Stimulated activated CD4-positive, alpha-beta T cell treated with anti-CD3 and anti-CD28 coated beads, Interleukin-4, amount 100 ng/mL, for 24 hours (primary cell): ENCODE data around the gene IKZF4.
A peak's percentile ranks its signal among the peaks of the same experiment; 100 is the strongest.
"Not testable (repeated sequence)": the region's sequence is repeated elsewhere in the genome, so short reads cannot be mapped to it uniquely, and the experiment has no call there.

Experiments
- DNase-seq: peaks from one replicate; pipeline ENCODE4 v3.0.0-alpha.2; 2020

The IKZF4 gene

GRCh38 chr12:56040963-56041551, 20.2 kb downstream of the IKZF4 start:
- no peak for DNase-seq

DNA sequence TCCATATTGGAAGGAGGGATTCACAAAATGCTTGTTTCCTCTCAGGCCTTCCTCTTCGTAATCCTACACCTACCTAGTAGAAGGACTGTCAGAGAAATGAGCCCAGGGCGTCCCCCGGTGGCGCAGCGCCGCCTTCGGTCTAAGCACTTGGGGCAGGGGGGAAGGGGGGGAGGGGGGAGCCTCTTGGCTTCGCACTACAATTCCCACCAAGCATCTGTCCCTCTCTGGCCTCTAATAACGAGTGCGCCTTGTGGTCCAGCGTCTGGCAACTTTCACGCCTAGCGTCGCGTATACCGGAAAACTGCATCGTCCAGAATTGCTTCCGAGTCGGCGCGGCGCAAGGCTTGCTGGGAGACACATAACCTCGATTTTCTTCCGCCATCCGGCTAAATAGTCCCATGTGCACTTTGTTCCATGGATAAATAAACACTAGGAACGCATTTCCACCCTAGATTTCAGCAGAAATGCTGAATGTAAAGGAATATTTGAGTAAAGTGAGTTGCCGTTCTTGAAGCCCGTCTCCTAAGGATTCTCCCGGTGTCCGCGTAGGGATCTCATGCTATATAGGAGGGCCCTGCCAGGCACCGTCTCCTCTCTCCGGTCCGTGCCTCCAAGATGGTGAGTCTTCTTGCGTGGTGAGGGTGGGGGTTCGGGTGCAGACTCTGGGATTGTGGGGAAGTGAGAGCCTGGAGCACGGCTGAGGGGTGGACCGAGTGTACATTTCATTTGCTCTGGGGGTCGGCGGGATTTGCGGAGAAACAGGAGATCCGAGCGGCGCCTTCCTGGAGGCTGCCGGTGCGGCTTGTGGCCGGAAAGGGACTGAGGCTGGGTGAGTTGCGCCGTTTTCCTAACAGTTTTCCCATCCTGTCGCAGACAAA, 20.9 kb downstream of the IKZF4 start, which contains the start of gene RPS26:
TSS of gene RPS26 (plus strand) at position 367 of the 878 bp plus-strand sequence. CDS start at position 616, 249 bp downstream.
- DNase-seq: peak; percentile 93

GRCh38 chr12:56042430-56042813, 21.6 kb downstream of the IKZF4 start:
- DNase-seq: not testable (repeated sequence)

DNA sequence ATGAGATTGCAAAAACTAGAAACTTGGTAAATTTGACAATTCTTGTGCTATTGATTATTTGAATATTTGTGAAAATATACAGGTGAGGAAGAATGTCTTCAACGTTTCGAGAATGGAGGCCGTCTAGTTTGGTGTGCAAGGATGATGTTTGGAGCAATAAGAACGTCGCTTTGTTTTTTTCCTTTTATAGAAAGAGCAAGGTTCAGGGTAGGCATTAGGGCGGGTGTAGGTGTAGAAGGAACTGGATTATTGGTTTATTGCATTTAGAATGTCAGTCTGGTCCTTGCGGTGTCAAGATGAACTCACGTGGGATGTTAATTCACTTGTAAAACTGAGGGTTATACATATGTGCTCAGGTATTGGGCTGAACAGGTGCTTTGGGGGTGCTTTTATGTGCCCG, 22.0 kb downstream of the IKZF4 start:
- no peak for DNase-seq

DNA sequence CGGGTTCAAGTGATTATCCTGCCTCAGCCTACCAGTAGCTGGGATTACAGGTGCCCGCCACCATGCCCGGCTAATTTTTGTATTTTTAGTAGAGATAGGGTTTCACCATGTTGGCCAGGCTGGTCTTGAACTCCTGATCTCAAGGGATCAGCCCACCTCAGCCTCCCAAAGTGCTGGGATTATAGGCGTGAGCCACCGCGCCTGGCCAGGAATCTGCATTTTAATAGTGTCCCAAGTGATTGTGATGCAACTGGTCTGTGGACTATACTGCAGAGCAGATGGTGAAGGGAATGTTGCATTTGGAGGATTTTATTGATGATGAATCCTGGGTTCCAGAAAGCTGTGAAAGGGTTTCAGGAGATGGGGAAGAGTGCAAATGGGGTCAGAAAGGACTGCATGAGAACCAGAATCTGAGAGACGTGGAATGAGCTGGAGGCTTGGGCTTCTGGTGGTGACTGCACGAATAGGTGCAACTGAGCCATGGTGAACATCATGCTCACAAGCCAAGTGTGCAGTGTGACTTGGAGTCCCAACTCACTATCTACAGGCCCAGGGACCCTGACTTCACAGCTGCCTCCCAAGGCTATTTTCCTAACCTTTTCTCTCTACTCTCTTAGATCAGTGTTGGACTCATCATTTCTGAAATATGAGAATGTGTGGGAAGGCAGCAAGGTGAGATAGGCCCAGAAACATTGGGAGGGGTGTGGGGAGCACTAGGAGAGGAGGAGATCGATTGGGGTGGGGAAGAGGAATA, 25.4 kb downstream of the IKZF4 start:
- DNase-seq: no peak

DNA sequence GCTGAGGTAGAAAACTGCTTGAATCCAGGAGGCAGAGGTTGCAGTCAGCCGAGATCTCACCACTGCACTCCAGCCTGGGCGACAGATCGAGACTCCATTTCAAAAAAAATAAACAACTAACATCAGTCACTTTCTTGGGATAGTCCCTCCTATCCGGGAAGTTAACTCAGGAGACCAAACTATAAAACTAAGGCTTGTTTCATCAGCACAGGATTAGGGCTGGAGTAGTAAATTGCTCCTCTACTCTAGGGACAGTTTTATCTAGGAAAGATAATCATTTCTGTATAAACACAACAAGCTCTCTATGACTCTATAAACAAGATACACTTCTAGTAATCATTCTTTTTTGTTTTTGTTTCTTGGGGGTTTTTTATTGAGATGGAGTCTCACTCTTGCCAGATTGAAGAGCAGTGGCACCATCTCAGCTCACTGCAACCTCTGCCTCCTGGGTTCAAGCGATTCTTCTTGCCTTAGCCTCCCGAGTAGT, 32.6 kb downstream of the IKZF4 start:
- no peak for DNase-seq

GRCh38 chr12:56059964-56060363, 39.1 kb downstream of the IKZF4 start:
- DNase-seq: not testable (repeated sequence)

DNA sequence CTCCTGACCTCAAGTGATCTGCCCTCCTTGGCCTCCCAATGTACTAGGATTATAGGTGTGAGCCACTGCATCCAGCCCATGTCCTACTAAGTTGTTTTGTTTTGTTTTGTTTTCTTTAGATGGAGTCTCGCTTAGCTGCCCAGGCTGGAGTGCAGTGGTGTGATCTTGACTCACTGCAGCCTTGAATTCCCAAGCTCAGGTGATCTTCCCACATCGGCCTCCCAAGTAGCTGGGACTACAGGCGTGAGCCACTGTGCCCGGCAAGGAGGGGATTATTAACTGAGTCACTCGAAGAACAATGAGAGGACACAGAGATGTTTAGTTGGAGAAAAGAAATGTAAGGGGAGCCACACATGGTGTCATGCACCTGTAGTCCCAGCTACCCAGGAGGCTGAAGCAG, 41.1 kb downstream of the IKZF4 start:
- no peak for DNase-seq

GRCh38 chr12:56062996-56063395, 42.2 kb downstream of the IKZF4 start:
- no peak for DNase-seq

GRCh38 chr12:56071648-56072047, 50.8 kb downstream of the IKZF4 start:
- DNase-seq: no peak

GRCh38 chr12:56074396-56074795, 53.6 kb downstream of the IKZF4 start:
- DNase-seq: no peak

GRCh38 chr12:56077966-56078365, 57.1 kb downstream of the IKZF4 start:
- DNase-seq: not testable (repeated sequence)

- no peak for DNase-seq
Measured at GRCh38 chr12:56078427-56078826, 57.6 kb downstream of the IKZF4 start.

DNA sequence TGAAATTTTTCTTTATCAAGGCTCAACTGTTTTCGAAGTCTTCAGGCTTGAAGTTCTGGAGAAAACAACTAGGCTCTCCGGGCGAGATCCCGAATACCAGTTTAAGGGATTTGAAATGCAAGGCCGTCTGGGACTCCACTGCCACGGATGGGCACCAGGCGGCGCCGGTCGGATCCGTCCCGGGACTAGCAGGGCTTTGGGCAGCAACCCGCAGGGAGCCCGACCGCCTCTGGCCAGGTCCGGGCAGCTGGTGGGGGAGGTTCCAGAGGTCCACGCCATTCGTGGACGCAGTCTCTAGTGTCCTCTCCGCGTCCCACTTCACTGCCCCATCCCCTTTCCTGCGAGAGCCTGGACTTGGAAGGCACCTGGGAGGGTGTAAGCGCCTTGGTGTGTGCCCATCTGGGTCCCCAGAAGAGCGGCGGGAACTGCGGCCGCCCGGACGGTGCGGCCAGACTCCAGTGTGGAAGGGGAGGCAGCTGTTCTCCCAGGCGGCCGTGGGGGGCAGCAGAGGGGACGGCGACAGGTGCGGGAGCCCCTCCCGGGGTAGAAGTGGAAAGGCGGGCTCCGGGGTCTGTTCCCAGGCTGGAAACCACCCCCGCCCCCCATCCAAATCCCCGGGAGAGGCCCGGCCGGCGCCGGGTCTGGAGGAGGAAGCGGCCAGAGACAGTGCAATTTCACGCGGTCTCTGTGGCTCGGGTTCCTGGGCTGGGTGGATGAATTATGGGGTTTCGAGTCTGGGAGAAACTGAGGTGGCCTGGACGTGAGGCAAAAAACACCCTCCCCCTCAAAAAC, 58.3 kb downstream of the IKZF4 start:
- DNase-seq: peak; percentile 51

- peak; percentile 72 for DNase-seq
Measured at GRCh38 chr12:56079723-56080555, 59.1 kb downstream of the IKZF4 start, which contains the start of gene ERBB3. Gene ERBB3, plus strand, starts transcription at chr12:56080165. Its CDS starts 136 bp downstream, at chr12:56080301.

DNA sequence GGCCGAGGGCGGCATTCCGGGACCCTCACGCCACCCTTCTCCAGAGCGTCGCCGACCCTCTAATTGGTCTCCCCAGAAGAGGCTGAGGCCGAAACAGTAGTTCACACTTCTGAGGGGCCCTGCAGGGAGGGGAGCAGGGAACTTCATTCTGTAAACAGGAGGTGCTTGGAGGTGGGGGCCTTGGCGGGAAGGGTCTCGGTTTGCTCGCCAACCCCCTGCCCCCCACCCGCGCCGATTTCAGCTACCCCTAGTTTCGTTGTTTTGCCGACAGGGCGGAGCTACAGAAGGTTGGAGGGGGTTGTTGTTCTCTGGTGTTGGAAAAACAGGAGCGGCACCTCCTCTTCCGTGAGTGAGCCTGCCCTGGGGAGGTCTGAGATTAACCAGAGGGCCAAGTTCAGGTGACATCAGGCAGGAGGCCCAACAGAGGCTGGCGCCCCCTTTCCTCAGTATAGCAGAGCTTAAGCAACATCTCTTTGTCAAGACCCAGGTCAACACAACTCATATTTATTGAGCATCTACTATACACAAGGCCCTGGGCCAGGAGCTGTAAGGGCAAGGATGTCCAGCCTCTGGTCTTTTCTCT, 59.8 kb downstream of the IKZF4 start:
- DNase-seq: no peak

GRCh38 chr12:56081393-56082347, 60.8 kb downstream of the IKZF4 start:
- DNase-seq: no peak

DNA sequence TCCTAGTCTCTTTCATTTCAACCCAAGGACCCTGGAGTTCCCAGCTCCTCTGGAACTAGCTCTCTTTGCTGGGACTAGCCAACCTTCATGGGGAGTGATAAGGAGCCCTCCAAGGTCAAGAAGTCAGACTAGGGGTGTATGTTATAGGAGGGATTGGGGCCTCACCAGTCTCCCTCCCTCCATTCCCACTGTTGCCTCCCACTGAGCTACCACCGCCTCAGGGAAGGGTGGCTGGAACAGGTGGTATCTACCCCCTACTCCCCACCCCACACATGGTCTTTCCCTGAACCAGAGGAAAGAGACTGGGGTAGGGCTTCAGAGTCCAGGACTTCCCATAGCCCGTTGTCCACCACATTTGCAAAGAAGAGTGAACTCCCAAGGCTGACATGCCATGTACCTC, 61.5 kb downstream of the IKZF4 start:
- DNase-seq: no peak

GRCh38 chr12:56082967-56083366, 62.1 kb downstream of the IKZF4 start:
- no peak for DNase-seq
